OCI-LY7 (cell line): ENCODE results near the gene SHROOM3. TPM values are rescaled to one million over a fixed set of nuclear protein-coding genes. Genes with fewer than 3 reads are reported as not detected.

ENCODE experiments used
- BruUV-seq: library from RNA; stranded (reverse); fragments of 400-500 nt; replicated peaks from 2 replicates; lab custom pipeline; 2021; lab: Mats Ljungman, UMichigan
- CTCF ChIA-PET: fragments of 300-600 bp; sonication (Branson Sonifier 250); formaldehyde crosslinking; loops from one replicate; lab custom pipeline; 2022; ENCODE audit warnings: antibody characterized with exemption; ENCODE audit not compliant: unreplicated experiment; lab: Charles Lee
- POLR2A ChIA-PET: fragments of 300-600 bp; sonication (Branson Sonifier 250); formaldehyde crosslinking; loops from one replicate; lab custom pipeline; 2022; ENCODE audit warnings: antibody characterized with exemption; lab: Charles Lee
- DNase-seq: peaks from one replicate; pipeline ENCODE4 v3.0.0-alpha.2; 2015; ENCODE audit warnings: low spot score
- H2AFZ ChIP-seq: fragments of 200-600 bp; sonication (generic), shearing (Covaris generic); 2 replicates; pipeline ENCODE4 v1.6.1; 2014; ENCODE audit warnings: mild to moderate bottlenecking, antibody characterized with exemption, low read length, moderate library complexity
- H3K27ac ChIP-seq: fragments of 200-600 bp; sonication (generic); 2 replicates; pipeline ENCODE4 v1.5.1; 2014; ENCODE audit warnings: mixed run types, low read depth, mild to moderate bottlenecking, moderate library complexity, low read length, inconsistent platforms; ENCODE audit not compliant: poor library complexity, severe bottlenecking
- H3K36me3 ChIP-seq: fragments of 200-600 bp; sonication (generic); 2 replicates; pipeline ENCODE4 v1.6.1; 2014; ENCODE audit warnings: mild to moderate bottlenecking, antibody characterized with exemption, low read length, moderate library complexity, mixed read lengths; ENCODE audit not compliant: insufficient read depth
- H3K4me1 ChIP-seq: fragments of 200-600 bp; sonication (generic); 2 replicates; pipeline ENCODE4 v1.5.1; 2014; ENCODE audit warnings: mild to moderate bottlenecking, low read length; ENCODE audit not compliant: insufficient read depth, poor library complexity, severe bottlenecking
- H3K4me2 ChIP-seq: fragments of 200-600 bp; sonication (generic); 2 replicates; pipeline ENCODE4 v1.6.1; 2014; ENCODE audit warnings: mild to moderate bottlenecking, low read length
- H3K4me3 ChIP-seq: fragments of 200-600 bp; sonication (generic); 2 replicates; pipeline ENCODE4 v1.5.1; 2014; ENCODE audit warnings: mild to moderate bottlenecking, low read depth, low read length; ENCODE audit not compliant: poor library complexity, severe bottlenecking
- H3K79me2 ChIP-seq: fragments of 200-600 bp; sonication (generic); 2 replicates; pipeline ENCODE4 v1.6.1; 2016; ENCODE audit warnings: low read depth, mild to moderate bottlenecking, low read length, moderate library complexity, mixed read lengths; ENCODE audit not compliant: insufficient read depth
- H3K9me2 ChIP-seq: fragments of 200-600 bp; sonication (generic); 2 replicates; pipeline ENCODE4 v1.6.1; 2016; ENCODE audit warnings: mild to moderate bottlenecking, low read length, mixed read lengths; ENCODE audit not compliant: insufficient read depth
- H3K9me3 ChIP-seq: fragments of 200-600 bp; sonication (generic); 2 replicates; pipeline ENCODE4 v1.6.1; 2014; ENCODE audit warnings: mild to moderate bottlenecking, mixed run types, low read length, mixed read lengths
- H4K20me1 ChIP-seq: fragments of 200-600 bp; sonication (generic); 2 replicates; pipeline ENCODE4 v1.6.1; 2014; ENCODE audit warnings: mild to moderate bottlenecking, antibody characterized with exemption, low read length, moderate library complexity, mixed read lengths; ENCODE audit not compliant: insufficient read depth
- CTCF ChIP-seq: fragments of 200-600 bp; sonication (generic); conservative IDR thresholded peaks from 2 replicates; pipeline ENCODE4 v1.5.1; 2014; ENCODE audit warnings: mild to moderate bottlenecking, antibody characterized with exemption, low read length, moderate library complexity, mixed read lengths
- EZH2phosphoT487 ChIP-seq: fragments of 200-600 bp; sonication (generic); IDR thresholded peaks from 2 replicates; pipeline ENCODE4 v1.6.1; 2018; ENCODE audit warnings: low read depth, borderline replicate concordance, mild to moderate bottlenecking, mixed run types, antibody characterized with exemption, low read length, moderate library complexity, mixed read lengths
- intact Hi-C: fragments of 100-400 bp; cut with micrococcal nuclease; formaldehyde crosslinking; loops from one replicate; pipeline ENCODE4 v1.10.0; 2022; ENCODE audit not compliant: unreplicated experiment
- total RNA-seq, 2 experiments: library from RNA; depleted of rRNA in 1 of 2; stranded (reverse); fragments of >200 nt in 1 of 2; shearing (Covaris generic) in 1 of 2; gene quantifications; 2 replicates each; pipeline ENCODE4 v1.2.3, GENCODE V29; 2014 to 2022

SHROOM3 gene
- total RNA-seq, 2 experiments from 2014 or later = not detected

GRCh38 chr4:76590798-76591281 is 155.8 kb downstream of the SHROOM3 start:
- ChIA-PET CTCF (no interaction called here), POLR2A (no interaction called here)
- Histone ChIP-seq H3K4me2 (no peak overlapping the region), H3K27ac (no peak overlapping the region), H3K36me3 (no peaks in the 10 kb centered on the region), H3K4me3 (no peak overlapping the region), H3K9me2 (no peaks in the 10 kb centered on the region), H4K20me1 (no peaks in the 10 kb centered on the region), H3K9me3 (no peaks in the 10 kb centered on the region), H3K79me2 (no peaks in the 10 kb centered on the region), H2AFZ (no peak overlapping the region), H3K4me1 (no peaks in the 10 kb centered on the region)
- BruUV-seq = no TSS peak
- intact Hi-C loops = no loop called here
- TF ChIP-seq CTCF (no peak), EZH2phosphoT487 (no peak)
- no peak for DNase-seq

GRCh38 chr4:76591992-76592391 is 157.0 kb downstream of the SHROOM3 start:
- CTCF ChIA-PET = no interaction called here
- no TSS peak for BruUV-seq
- POLR2A ChIA-PET = interaction anchor here (0.9 kb wide), 1 partner anchor 26 kb away, joined by 3 read pairs; no protein-coding TSS in a partner anchor
- no peak overlapping the region for H3K4me3 ChIP-seq
- no peaks in the 10 kb centered on the region for H3K36me3 ChIP-seq
- no peaks in the 10 kb centered on the region for H4K20me1 ChIP-seq
- H3K9me3 ChIP-seq = no peaks in the 10 kb centered on the region
- intact Hi-C loops = no loop called here
- no peak for TF ChIP-seq EZH2phosphoT487
- no peak for TF ChIP-seq CTCF
- H3K27ac ChIP-seq = no peak overlapping the region
- no peak overlapping the region for H3K4me2 ChIP-seq
- DNase-seq = no peak
- H3K9me2 ChIP-seq = no peaks in the 10 kb centered on the region
- H3K79me2 ChIP-seq = no peaks in the 10 kb centered on the region
- no peak overlapping the region for H2AFZ ChIP-seq
- H3K4me1 ChIP-seq = no peaks in the 10 kb centered on the region

- no peaks in the 10 kb centered on the region for H4K20me1 ChIP-seq
- H3K9me2 ChIP-seq = no peaks in the 10 kb centered on the region
- no peaks in the 10 kb centered on the region for H3K4me1 ChIP-seq
- ChIA-PET POLR2A (interaction anchor here (0.9 kb wide), 1 partner anchor 26 kb away, joined by 3 read pairs; no protein-coding TSS in a partner anchor), CTCF (no interaction called here)
- no TSS peak for BruUV-seq
- H3K79me2 ChIP-seq = no peaks in the 10 kb centered on the region
- H3K27ac ChIP-seq = no peak overlapping the region
- H3K9me3 ChIP-seq = no peaks in the 10 kb centered on the region
- intact Hi-C loops = no loop called here
- no peak overlapping the region for H3K4me3 ChIP-seq
- no peaks in the 10 kb centered on the region for H3K36me3 ChIP-seq
- H2AFZ ChIP-seq = no peak overlapping the region
- TF ChIP-seq EZH2phosphoT487 = no peak
- TF ChIP-seq CTCF = no peak
- H3K4me2 ChIP-seq = no peak overlapping the region
- DNase-seq = no peak
Measured at GRCh38 chr4:76592460-76592859, 157.4 kb downstream of the SHROOM3 start.
